Activated CD8-positive, alpha-beta memory T cell treated with anti-CD3 and anti-CD28 coated beads, Interleukin-2, amount 10 ng/mL, durations not matched to agents 7 days and 5 days (primary cell): ENCODE data around the gene HK3. TPM values are rescaled to one million over a fixed set of nuclear protein-coding genes. Genes with fewer than 3 reads are reported as not detected.
A peak's percentile ranks its signal among the peaks of the same experiment; 100 is the strongest.

Experiments used
- ATAC-seq: fragments of 150-1000 bp; cut with Tn5 transposase; one replicate; pipeline ENCODE4 v1.10.0; 2021; ENCODE audit warnings: moderate library complexity
- CTCF ChIA-PET: fragments of 350-600 bp; sonication (Branson Sonifier 250); formaldehyde crosslinking; loops from one replicate; lab custom pipeline; 2021; ENCODE audit warnings: antibody characterized with exemption; lab: Charles Lee
- DNase-seq: peaks from one replicate; pipeline ENCODE4 v3.0.0-alpha.2; 2020
- H3K27ac Mint-ChIP-seq: one replicate; pipeline ENCODE4 v1.8.0; 2021; ENCODE audit warnings: mild to moderate bottlenecking, mixed read lengths
- H3K27me3 Mint-ChIP-seq: one replicate; pipeline ENCODE4 v1.8.0; 2021; ENCODE audit warnings: mixed read lengths
- H3K36me3 Mint-ChIP-seq: one replicate; pipeline ENCODE4 v1.8.0; 2021; ENCODE audit warnings: mild to moderate bottlenecking, mixed read lengths
- H3K4me1 Mint-ChIP-seq: one replicate; pipeline ENCODE4 v1.8.0; 2021; ENCODE audit warnings: mixed read lengths
- H3K4me3 Mint-ChIP-seq: one replicate; pipeline ENCODE4 v1.8.0; 2021; ENCODE audit warnings: mild to moderate bottlenecking, moderate library complexity, mixed read lengths
- H3K9me3 Mint-ChIP-seq: one replicate; pipeline ENCODE4 v1.8.0; 2022; ENCODE audit warnings: low read depth, mixed read lengths
- total RNA-seq, 2 experiments: library from RNA; stranded (reverse); gene quantifications; one replicate each; pipeline ENCODE4 v1.2.3, GENCODE V29; 2021

HK3 gene
- total RNA-seq, 2 experiments from 2014 or later, result not detected

- CTCF ChIA-PET, result interaction anchor here (2.3 kb wide), 1 partner anchor 17 kb away, joined by 5 read pairs; the partner anchor contains the start of gene HK3
- H3K27ac Mint-ChIP-seq, result no peak overlapping the region
- H3K27me3 Mint-ChIP-seq, result no peaks in the 10 kb centered on the region
- H3K4me3 Mint-ChIP-seq, result no peak overlapping the region
- peaks cover 25% of the 10 kb centered on the region for H3K36me3 Mint-ChIP-seq
- ATAC-seq, result no peak
- H3K4me1 Mint-ChIP-seq, result peaks cover 13% of the 10 kb centered on the region
- no peaks in the 10 kb centered on the region for H3K9me3 Mint-ChIP-seq
- no peak for DNase-seq
Observed at GRCh38 chr5:176916337-176916736, 17.2 kb upstream of the HK3 start.

GRCh38 chr5:176915906-176916305, 16.8 kb upstream of the HK3 start:
- DNase-seq, result no peak
- Mint-ChIP-seq H3K27ac (peak overlapping the region; percentile 1), H3K27me3 (no peaks in the 10 kb centered on the region), H3K4me1 (peaks cover 13% of the 10 kb centered on the region), H3K9me3 (no peaks in the 10 kb centered on the region), H3K36me3 (peaks cover 25% of the 10 kb centered on the region), H3K4me3 (no peak overlapping the region)
- CTCF ChIA-PET, result interaction anchor here (0.9 to 2.3 kb wide), 2 partner anchors 17 to 255 kb away, joined by 3 to 5 read pairs; partner anchors contain the start of gene HK3
- ATAC-seq, result no peak

- peaks cover 19% of the 10 kb centered on the region for H3K36me3 Mint-ChIP-seq
- no peaks in the 10 kb centered on the region for H3K9me3 Mint-ChIP-seq
- H3K27ac Mint-ChIP-seq, result no peak overlapping the region
- DNase-seq (no peak), ATAC-seq (no peak)
- no peak overlapping the region for H3K4me3 Mint-ChIP-seq
- CTCF ChIA-PET, result no interaction called here
- no peaks in the 10 kb centered on the region for H3K27me3 Mint-ChIP-seq
- peaks cover 13% of the 10 kb centered on the region for H3K4me1 Mint-ChIP-seq
Observed at GRCh38 chr5:176912115-176912514, 13.0 kb upstream of the HK3 start.

- CTCF ChIA-PET, result interaction anchor here (1.3 to 1.8 kb wide), 2 partner anchors 8 to 248 kb away, joined by 3 to 8 read pairs; no protein-coding TSS in a partner anchor
- Mint-ChIP-seq H3K4me3 (no peak overlapping the region), H3K36me3 (peaks cover 35% of the 10 kb centered on the region), H3K9me3 (no peaks in the 10 kb centered on the region), H3K27me3 (no peaks in the 10 kb centered on the region), H3K4me1 (peaks cover 3% of the 10 kb centered on the region), H3K27ac (no peak overlapping the region)
- no peak for DNase-seq
- no peak for ATAC-seq
Observed at GRCh38 chr5:176908675-176909368, 9.7 kb upstream of the HK3 start.

- CTCF ChIA-PET, result no interaction called here
- ATAC-seq (no peak), DNase-seq (no peak)
- no peaks in the 10 kb centered on the region for H3K9me3 Mint-ChIP-seq
- H3K4me3 Mint-ChIP-seq, result no peak overlapping the region
- H3K4me1 Mint-ChIP-seq, result peaks cover 10% of the 10 kb centered on the region
- peaks cover 38% of the 10 kb centered on the region for H3K36me3 Mint-ChIP-seq
- no peak overlapping the region for H3K27ac Mint-ChIP-seq
- H3K27me3 Mint-ChIP-seq, result no peaks in the 10 kb centered on the region
Observed at GRCh38 chr5:176906796-176907195, 7.7 kb upstream of the HK3 start.

- H3K36me3 Mint-ChIP-seq, result peaks cover 38% of the 10 kb centered on the region
Observed at GRCh38 chr5:176906126-176906525, 7.0 kb upstream of the HK3 start.

GRCh38 chr5:176904276-176904675, 5.1 kb upstream of the HK3 start:
- H3K9me3 Mint-ChIP-seq, result no peaks in the 10 kb centered on the region
- H3K4me1 Mint-ChIP-seq, result peaks cover 19% of the 10 kb centered on the region
- DNase-seq (no peak), ATAC-seq (no peak)
- no peaks in the 10 kb centered on the region for H3K27me3 Mint-ChIP-seq
- no peak overlapping the region for H3K27ac Mint-ChIP-seq
- no peak overlapping the region for H3K4me3 Mint-ChIP-seq
- CTCF ChIA-PET, result no interaction called here
- H3K36me3 Mint-ChIP-seq, result peaks cover 40% of the 10 kb centered on the region

More at GRCh38 chr5:176906126-176906525, 7.0 kb upstream of the HK3 start:
- Mint-ChIP-seq H3K4me1 (peaks cover 11% of the 10 kb centered on the region), H3K27me3 (no peaks in the 10 kb centered on the region), H3K4me3 (no peak overlapping the region), H3K9me3 (no peaks in the 10 kb centered on the region), H3K27ac (no peak overlapping the region)
- DNase-seq (no peak), ATAC-seq (no peak)
- CTCF ChIA-PET, result no interaction called here

GRCh38 chr5:176902911-176903664, 3.9 kb upstream of the HK3 start:
- DNase-seq, result no peak
- Mint-ChIP-seq H3K9me3 (no peaks in the 10 kb centered on the region), H3K4me3 (no peak overlapping the region), H3K4me1 (peaks cover 24% of the 10 kb centered on the region), H3K36me3 (peaks cover 36% of the 10 kb centered on the region), H3K27me3 (no peaks in the 10 kb centered on the region), H3K27ac (no peak overlapping the region)
- CTCF ChIA-PET, result interaction anchor here (0.6 kb wide), 1 partner anchor 71 kb away, joined by 3 read pairs; no protein-coding TSS in a partner anchor
- ATAC-seq, result no peak

- DNase-seq (no peak), ATAC-seq (no peak)
- no peak overlapping the region for H3K4me3 Mint-ChIP-seq
- no peaks in the 10 kb centered on the region for H3K9me3 Mint-ChIP-seq
- H3K27me3 Mint-ChIP-seq, result peaks cover 3% of the 10 kb centered on the region
- H3K36me3 Mint-ChIP-seq, result peaks cover 31% of the 10 kb centered on the region
- CTCF ChIA-PET, result interaction anchor here (1.9 kb wide), 1 partner anchor 241 kb away, joined by 7 read pairs; no protein-coding TSS in a partner anchor
- H3K4me1 Mint-ChIP-seq, result peaks cover 25% of the 10 kb centered on the region
- no peak overlapping the region for H3K27ac Mint-ChIP-seq
Observed at GRCh38 chr5:176902102-176902814, 3.1 kb upstream of the HK3 start.

GRCh38 chr5:176901260-176902101, 2.3 kb upstream of the HK3 start:
- Mint-ChIP-seq H3K36me3 (peaks cover 29% of the 10 kb centered on the region), H3K27me3 (peaks cover 3% of the 10 kb centered on the region), H3K27ac (peak overlapping the region; percentile 26), H3K4me3 (no peak overlapping the region), H3K4me1 (peaks cover 25% of the 10 kb centered on the region), H3K9me3 (no peaks in the 10 kb centered on the region)
- DNase-seq (no peak), ATAC-seq (peak; percentile 52)
- CTCF ChIA-PET, result interaction anchor here (1.3 to 1.9 kb wide), 2 partner anchors 8 to 241 kb away, joined by 3 to 7 read pairs; no protein-coding TSS in a partner anchor

GRCh38 chr5:176900780-176901204, 1.6 kb upstream of the HK3 start:
- CTCF ChIA-PET, result interaction anchor here (1.3 to 1.9 kb wide), 2 partner anchors 9 to 240 kb away, joined by 3 to 7 read pairs; no protein-coding TSS in a partner anchor
- Mint-ChIP-seq H3K27me3 (peaks cover 3% of the 10 kb centered on the region), H3K4me3 (no peak overlapping the region), H3K4me1 (peaks cover 27% of the 10 kb centered on the region), H3K36me3 (peaks cover 26% of the 10 kb centered on the region), H3K9me3 (no peaks in the 10 kb centered on the region), H3K27ac (no peak overlapping the region)
- no peak for ATAC-seq
- DNase-seq, result no peak
